Measurements from ENCODE around the gene ISG20. TPM values are rescaled to one million over a fixed set of nuclear protein-coding genes. Genes with fewer than 3 reads are reported as not detected.

Gene ISG20
- total RNA-seq, 1 donor from 2014 or later = 14.1 TPM

- ATAC-seq = no peak
Observed at GRCh38 chr15:88655103-88655553, 16.3 kb downstream of the ISG20 start.

GRCh38 chr15:88655800-88656488, 17.1 kb downstream of the ISG20 start:
- no peak for ATAC-seq

GRCh38 chr15:88656760-88657221, 18.0 kb downstream of the ISG20 start:
- ATAC-seq = peak; percentile 39

GRCh38 chr15:88657326-88658069, 18.7 kb downstream of the ISG20 start:
- peak; percentile 20 for ATAC-seq

- no peak for ATAC-seq
Observed at GRCh38 chr15:88658070-88658965, 19.5 kb downstream of the ISG20 start.

- ATAC-seq = peak; percentile 86
Observed at GRCh38 chr15:88658972-88659931, 20.4 kb downstream of the ISG20 start.

- ATAC-seq = no peak
Observed at GRCh38 chr15:88661041-88661700, 22.4 kb downstream of the ISG20 start.

GRCh38 chr15:88661761-88662556, 23.1 kb downstream of the ISG20 start:
- ATAC-seq = no peak

GRCh38 chr15:88663141-88663621, 24.4 kb downstream of the ISG20 start:
- ATAC-seq = no peak

- no peak for ATAC-seq
Observed at GRCh38 chr15:88664151-88664778, 25.4 kb downstream of the ISG20 start.

GRCh38 chr15:88674661-88675060, 35.8 kb downstream of the ISG20 start:
- no peak for ATAC-seq

- ATAC-seq = no peak
Observed at GRCh38 chr15:88678755-88679154, 39.9 kb downstream of the ISG20 start.

- no peak for ATAC-seq
Observed at GRCh38 chr15:88680241-88681001, 41.6 kb downstream of the ISG20 start.

GRCh38 chr15:88681610-88682221, 42.9 kb downstream of the ISG20 start:
- no peak for ATAC-seq

GRCh38 chr15:88684345-88684744, 45.5 kb downstream of the ISG20 start:
- ATAC-seq = no peak

- no peak for ATAC-seq
Observed at GRCh38 chr15:88686166-88686565, 47.4 kb downstream of the ISG20 start.

- no peak for ATAC-seq
Observed at GRCh38 chr15:88688394-88688933, 49.6 kb downstream of the ISG20 start.

GRCh38 chr15:88690331-88690730, 51.5 kb downstream of the ISG20 start:
- no peak for ATAC-seq

Measured in esophagus mucosa (tissue), 1 donor.